Dermis microvascular lymphatic vessel endothelial cell (primary cell): Measurements from ENCODE around the gene RAB8A. TPM values are rescaled to one million over a fixed set of nuclear protein-coding genes. Genes with fewer than 3 reads are reported as not detected.
"Not testable (repeated sequence)": the region's sequence is repeated elsewhere in the genome, so short reads cannot be mapped to it uniquely, and the experiment has no call there.

ENCODE experiments used
- DNase-seq, 2 donors: peaks; one replicate each; pipeline versions ENCODE4 v3.0.0 to v3.0.0-alpha.2; 2010; ENCODE audit warnings: low read depth in 2 of 2
- total RNA-seq: library from RNA; depleted of rRNA; stranded (reverse); fragments of >200 nt; gene quantifications from 2 replicates; pipeline ENCODE4 v1.2.1, GENCODE V29; 2014

Gene RAB8A
- total RNA-seq, 1 donor from 2014 or later, result 107 TPM

- no peak for DNase-seq
These were observed 58.4 kb downstream of the RAB8A start for GRCh38 chr19:16170134-16170533.

DNA sequence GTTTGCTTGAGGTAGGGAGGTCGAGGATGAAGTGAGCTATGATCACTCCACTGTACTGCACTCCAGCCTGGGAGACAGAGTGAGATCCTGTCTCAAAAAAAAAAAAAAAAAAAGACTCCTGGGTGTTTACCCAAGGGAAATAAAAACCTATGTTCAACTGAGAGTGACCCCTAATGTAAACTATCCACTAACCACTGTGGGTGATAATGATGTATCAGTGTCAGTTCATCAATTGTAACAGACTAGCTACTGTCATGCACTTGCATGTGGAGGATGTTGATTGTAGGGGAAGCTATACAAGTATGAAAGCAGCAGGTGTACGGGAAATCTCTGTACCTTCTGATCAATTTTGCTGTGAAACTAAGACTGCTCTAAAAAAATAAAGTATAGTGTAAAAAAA, 64.3 kb downstream of the RAB8A start:
- no peak for DNase-seq

DNA sequence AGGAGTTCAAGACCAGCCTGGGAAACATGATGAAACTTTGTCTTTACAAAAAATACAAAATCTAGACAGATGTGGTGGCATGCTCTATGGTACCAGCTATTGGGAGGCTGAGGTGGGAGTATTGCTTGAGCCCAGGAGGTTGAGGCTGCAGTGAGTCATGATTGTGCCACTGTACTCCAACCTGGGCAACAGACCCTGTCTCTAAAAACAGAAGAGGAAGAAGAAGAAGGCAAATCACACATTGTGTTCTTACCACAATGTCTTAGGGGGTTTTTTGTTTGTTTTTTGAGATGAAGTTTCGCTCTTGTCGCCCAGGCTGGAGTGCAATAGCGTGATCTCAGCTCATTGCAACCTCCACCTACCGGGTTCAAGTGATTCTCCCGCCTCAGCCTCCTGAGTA, 67.2 kb downstream of the RAB8A start:
- not testable (repeated sequence) for DNase-seq

DNA sequence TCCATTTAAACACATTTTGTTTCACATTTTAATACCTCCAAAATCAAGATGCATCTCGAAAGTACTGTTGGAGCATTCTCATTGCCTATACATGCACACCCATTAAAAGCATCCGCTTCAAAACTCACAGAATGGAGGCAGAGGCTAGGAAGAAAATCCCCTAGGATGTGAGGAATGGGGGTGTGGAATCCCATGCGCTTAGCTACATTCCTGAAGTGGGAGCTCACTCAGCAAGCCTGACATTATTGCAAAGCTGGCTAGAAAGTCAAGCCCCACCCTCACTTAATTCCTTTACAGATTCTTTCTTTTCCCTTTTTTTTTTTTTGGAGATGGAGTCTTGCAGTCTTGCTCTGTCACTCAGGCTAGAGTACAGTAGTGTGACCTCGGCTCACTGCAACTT, 68.9 kb downstream of the RAB8A start:
- no peak for DNase-seq

Other genes with a start within 250 kb of the RAB8A start
- gene CYP4F2, start 213.8 kb upstream of the RAB8A start, total RNA-seq, result not detected in 2 replicates
- gene CYP4F11, start 177.4 kb upstream of the RAB8A start, total RNA-seq, result not detected in 2 replicates
- gene OR10H4, start 162.9 kb upstream of the RAB8A start, total RNA-seq, result not detected in 2 replicates
- gene TPM4, start 35.4 kb upstream of the RAB8A start, total RNA-seq, result 424 and 463 TPM in 2 replicates
- gene HSH2D, start 31.8 kb downstream of the RAB8A start, total RNA-seq, result not detected in 2 replicates
- not detected in 2 replicates for gene CIB3, start 61.6 kb downstream of the RAB8A start, total RNA-seq
- gene FAM32A, start 73.5 kb downstream of the RAB8A start, total RNA-seq, result 86.5 and 102 TPM in 2 replicates
- 43.9 and 71.2 TPM in 2 replicates for gene AP1M1, start 86.0 kb downstream of the RAB8A start, total RNA-seq
- gene KLF2, start 212.9 kb downstream of the RAB8A start, total RNA-seq, result 2.4 and 2.8 TPM in 2 replicates